Transverse colon (tissue), 4 donors: ENCODE measurements around the gene TICRR. TPM values are rescaled to one million over a fixed set of nuclear protein-coding genes. Genes with fewer than 3 reads are reported as not detected.

Experiments
- DNase-seq: peaks from one replicate; pipeline ENCODE4 v3.0.0-alpha.2; 2019
- H3K27ac ChIP-seq, 4 donors: fragments of 200-600 bp; sonication (generic); 2 replicates each; pipeline ENCODE4 v1.5.1; 2016 to 2018; ENCODE audit warnings: inconsistent platforms in 4 of 4
- H3K27me3 ChIP-seq: fragments of 200-600 bp; sonication (generic); 2 replicates; pipeline ENCODE4 v1.5.1; 2017; ENCODE audit warnings: inconsistent platforms
- H3K36me3 ChIP-seq, 4 donors: fragments of 200-600 bp; sonication (generic); 2 replicates each; pipeline ENCODE4 v1.5.1; 2017 to 2019; ENCODE audit warnings: inconsistent platforms in 4 of 4
- H3K4me1 ChIP-seq, 4 donors: fragments of 200-600 bp; sonication (generic); 2 replicates each; pipeline ENCODE4 v1.5.1; 2017 to 2020; ENCODE audit warnings: inconsistent platforms in 4 of 4
- H3K4me3 ChIP-seq, 4 donors: fragments of 200-600 bp; sonication (generic); 1 replicate in 1 of 4; 2 replicates in 3 of 4; pipeline versions ENCODE4 v1.5.1 to v1.6.1; 2017 to 2019; ENCODE audit warnings: inconsistent platforms in 4 of 4
- H3K9me3 ChIP-seq, 2 donors: fragments of 200-600 bp; sonication (generic); 2 replicates each; pipeline ENCODE4 v1.5.1; 2017 to 2019; ENCODE audit warnings: inconsistent platforms in 2 of 2
- CTCF ChIP-seq, 5 experiments: fragments of 200-600 bp in 3 of 5; fragments of 450-650 bp in 2 of 5; sonication (generic) in 3 of 5; IDR thresholded peaks; 1 replicate in 2 of 5; 2 replicates in 3 of 5; pipeline ENCODE4 v1.5.1; 2016 to 2017; ENCODE audit warnings: antibody characterized with exemption in 5 of 5, inconsistent platforms in 3 of 5, mild to moderate bottlenecking in 2 of 5, moderate library complexity in 1 of 5
- EP300 ChIP-seq: sonication (generic); formaldehyde crosslinking; IDR thresholded peaks from one replicate; pipeline ENCODE4 v1.6.1; 2017; ENCODE audit warnings: antibody characterized with exemption, low read depth
- POLR2A ChIP-seq: fragments of 450-650 bp; IDR thresholded peaks from one replicate; pipeline ENCODE4 v1.6.1; 2016; ENCODE audit warnings: antibody characterized with exemption, mild to moderate bottlenecking, moderate library complexity
- POLR2AphosphoS5 ChIP-seq, 3 donors: sonication (generic); formaldehyde crosslinking; IDR thresholded peaks; one replicate each; pipeline ENCODE4 v1.6.1; 2016; ENCODE audit warnings: antibody characterized with exemption in 3 of 3
- WGBS, 2 donors: methylation state at CpG; one replicate each; pipeline ENCODE4 v1.1.5; 2018; ENCODE audit warnings: low coverage in 1 of 2; 5-methylcytosine and 5-hydroxymethylcytosine counted together
- in situ Hi-C, 4 donors: fragments of 200-750 bp; cut with MboI; loops; one replicate each; pipeline versions ENCODE4 v1.15.0 to v1.15.1; 2017; ENCODE audit warnings: low sequenced_read_pairs in 3 of 4, low pct_ligation_motif_present in 1 of 4, low pct_unique_long_range_greater_than_20kb in 1 of 4
- intact Hi-C: fragments of 100-400 bp; cut with DNase I; formaldehyde crosslinking; loops from one replicate; pipeline ENCODE4 v1.15.1; 2023; ENCODE audit warnings: low total_unique reads
- total RNA-seq, 4 donors: library from RNA; depleted of rRNA; stranded (reverse); fragments of >200 nt; gene quantifications; one replicate each; pipeline ENCODE4 v1.1.0, GENCODE V29; 2016

Gene TICRR
- total RNA-seq, 4 donors from 2014 or later: 0.27 to 1.4 (median 0.95) TPM; not detected in 1

DNA sequence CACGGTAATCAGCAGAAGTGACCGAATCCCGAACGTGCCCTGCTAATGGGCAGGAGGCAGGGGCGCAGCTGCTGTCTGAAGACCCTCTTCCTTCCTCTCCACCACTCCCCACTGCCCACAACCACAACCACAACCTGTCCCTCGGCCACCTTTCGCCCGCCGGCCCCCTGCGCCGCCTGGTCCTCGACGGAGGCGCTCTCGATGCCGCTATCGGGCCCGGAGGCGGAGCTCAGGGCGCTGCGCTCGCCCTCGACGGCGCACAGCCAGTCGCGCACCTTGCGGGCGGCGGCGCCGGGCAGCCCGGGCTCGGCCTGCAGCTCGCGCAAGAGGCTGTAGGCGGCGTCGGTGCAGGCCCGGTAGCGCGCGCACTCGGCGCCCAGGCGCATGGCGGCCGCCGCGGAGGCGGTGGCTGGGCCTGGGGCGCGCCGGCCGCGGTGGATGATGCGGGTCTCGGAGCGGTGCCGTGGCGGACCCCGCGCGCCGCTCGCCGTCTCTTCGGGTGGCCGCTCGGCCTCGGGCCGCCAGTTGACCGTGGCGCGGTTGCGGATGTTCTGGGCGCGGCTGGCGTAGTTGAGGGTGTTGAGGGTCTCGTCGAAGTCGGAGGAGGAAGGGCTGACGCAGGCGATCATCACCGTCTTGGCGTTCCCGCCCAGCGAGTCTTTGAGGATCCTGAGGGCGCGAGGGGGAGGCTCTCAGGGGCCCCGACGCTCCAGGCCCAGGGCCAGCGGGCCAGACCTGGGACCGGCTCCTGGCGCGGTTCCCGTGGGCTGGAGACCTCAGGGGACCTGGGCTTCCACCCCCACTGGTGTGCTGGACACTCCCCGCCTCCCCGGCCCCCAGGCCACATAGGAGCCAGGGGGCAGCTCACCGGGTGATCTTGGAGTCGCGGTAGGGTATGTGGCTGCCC, 73.1 kb downstream of the TICRR start:
- DNase-seq: no peak
- WGBS, 2 donors: 80 to 91% methylated on average over 4 to 97 of the region's 102 CpGs
- H3K27ac ChIP-seq: no peak overlapping the region
- H3K36me3 ChIP-seq: no peaks in the 10 kb centered on the region
- in situ Hi-C loops: no loop called here
- H3K27me3 ChIP-seq: no peaks in the 10 kb centered on the region
- H3K4me3 ChIP-seq: no peak overlapping the region
- peaks cover 0 to 3% (median 1%) of the 10 kb centered on the region in 4 donors for H3K4me1 ChIP-seq
- no peaks in the 10 kb centered on the region for H3K9me3 ChIP-seq
- no peak for TF ChIP-seq EP300
- no peak for TF ChIP-seq POLR2A
- no peak for TF ChIP-seq POLR2AphosphoS5 (IDR thresholded peaks at IDR 0.05)
- intact Hi-C loops: no loop called here

DNA sequence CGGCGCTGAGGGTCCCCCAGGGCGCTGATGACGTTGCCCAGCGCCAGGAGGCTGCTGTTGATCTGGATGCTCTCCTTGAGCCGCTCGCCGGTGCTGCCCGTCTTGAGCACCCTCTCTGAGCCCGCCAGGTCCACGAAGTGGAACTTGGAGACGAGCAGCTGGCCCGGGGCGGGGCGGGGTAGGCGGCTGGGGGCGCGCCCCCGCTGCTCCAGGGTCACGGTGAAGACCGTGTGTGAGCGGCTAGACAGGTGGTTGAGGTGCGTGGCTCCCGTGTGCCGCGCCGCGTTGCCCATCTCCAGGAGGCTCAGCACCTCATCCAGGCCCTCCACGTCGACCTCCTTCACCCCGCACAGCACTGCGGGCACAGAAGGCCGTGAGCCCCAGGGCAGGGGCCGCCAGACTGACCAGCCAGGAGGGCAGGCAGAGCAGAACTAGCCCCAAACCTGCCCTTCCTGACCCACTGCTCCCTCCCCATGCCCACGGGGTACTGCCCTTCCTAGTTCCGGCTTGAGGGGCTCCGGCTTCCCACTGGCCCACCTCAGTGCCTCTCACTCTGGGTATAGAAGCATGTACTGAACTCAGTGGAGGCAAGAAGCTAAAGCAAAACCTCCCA, 73.8 kb downstream of the TICRR start:
- peaks cover under 1% of the 10 kb centered on the region for H3K27me3 ChIP-seq
- H3K27ac ChIP-seq: no peak overlapping the region
- TF ChIP-seq POLR2AphosphoS5 (IDR thresholded peaks at IDR 0.05) (no peak), CTCF (IDR thresholded peaks at IDR 0.05) (no peak), EP300 (no peak), POLR2A (no peak)
- peaks cover 0 to 3% (median 1%) of the 10 kb centered on the region in 4 donors for H3K4me1 ChIP-seq
- intact Hi-C loops (no loop called here), in situ Hi-C loops (no loop called here)
- no peak for DNase-seq
- WGBS, 2 donors: 95% methylated on average over 15 of the region's 37 CpGs; no CpG with 5 or more reads in 1 of the 2 donors
- H3K4me3 ChIP-seq: no peak overlapping the region
- H3K9me3 ChIP-seq: no peaks in the 10 kb centered on the region
- no peaks in the 10 kb centered on the region for H3K36me3 ChIP-seq

DNA sequence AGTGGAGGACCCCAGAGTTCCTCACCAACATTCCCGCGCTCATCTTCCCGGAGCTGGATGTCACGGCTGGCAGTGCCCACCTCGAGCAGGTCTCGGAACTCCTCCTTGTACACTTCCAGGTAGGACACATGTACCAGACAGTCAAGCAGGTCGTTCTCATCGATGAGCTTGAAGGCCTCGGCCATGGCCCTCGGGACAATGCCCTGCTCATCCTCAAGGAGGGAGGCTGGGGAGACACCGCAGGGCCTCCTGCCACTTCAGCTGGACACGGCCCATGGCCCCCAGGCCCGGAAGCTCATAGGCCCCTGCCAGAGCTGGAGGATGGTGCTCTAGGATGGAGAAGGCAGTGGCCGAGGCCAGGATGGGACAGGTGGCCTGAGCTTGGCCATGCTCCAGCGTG, 74.4 kb downstream of the TICRR start:
- 93% methylated on average over 15 of the region's 15 CpGs; no CpG with 5 or more reads in 1 of the 2 donors for WGBS, 2 donors
- TF ChIP-seq CTCF (IDR thresholded peaks at IDR 0.05) (no peak), POLR2AphosphoS5 (IDR thresholded peaks at IDR 0.05) (no peak), EP300 (no peak), POLR2A (no peak)
- H3K27ac ChIP-seq: no peak overlapping the region
- no peaks in the 10 kb centered on the region for H3K9me3 ChIP-seq
- DNase-seq: no peak
- in situ Hi-C loops: no loop called here
- no peak overlapping the region for H3K4me3 ChIP-seq
- intact Hi-C loops: no loop called here
- no peaks in the 10 kb centered on the region for H3K36me3 ChIP-seq
- peaks cover 0 to 8% (median 5%) of the 10 kb centered on the region in 4 donors for H3K4me1 ChIP-seq
- H3K27me3 ChIP-seq: peaks cover 6% of the 10 kb centered on the region

GRCh38 chr15:89652131-89652530, 76.9 kb downstream of the TICRR start:
- Histone ChIP-seq H3K36me3 (no peaks in the 10 kb centered on the region), H3K4me3 (no peak overlapping the region), H3K9me3 (no peaks in the 10 kb centered on the region), H3K27ac (no peak overlapping the region), H3K27me3 (peaks cover 20% of the 10 kb centered on the region), H3K4me1 (peaks cover 0 to 18% (median 10%) of the 10 kb centered on the region in 4 donors)
- TF ChIP-seq POLR2A (no peak), POLR2AphosphoS5 (IDR thresholded peaks at IDR 0.05) (no peak), EP300 (no peak), CTCF (IDR thresholded peaks at IDR 0.05) (no peak)
- 84 to 85% methylated on average over 4 to 6 of the region's 7 CpGs for WGBS, 2 donors
- no peak for DNase-seq
- in situ Hi-C loops: no loop called here
- intact Hi-C loops: no loop called here
